Measurements from ENCODE around the gene SNX24. TPM values are rescaled to one million over a fixed set of nuclear protein-coding genes. Genes with fewer than 3 reads are reported as not detected.

Gene SNX24
- total RNA-seq, 2 experiments from 2014 or later = 2.0 to 2.3 TPM

DNA sequence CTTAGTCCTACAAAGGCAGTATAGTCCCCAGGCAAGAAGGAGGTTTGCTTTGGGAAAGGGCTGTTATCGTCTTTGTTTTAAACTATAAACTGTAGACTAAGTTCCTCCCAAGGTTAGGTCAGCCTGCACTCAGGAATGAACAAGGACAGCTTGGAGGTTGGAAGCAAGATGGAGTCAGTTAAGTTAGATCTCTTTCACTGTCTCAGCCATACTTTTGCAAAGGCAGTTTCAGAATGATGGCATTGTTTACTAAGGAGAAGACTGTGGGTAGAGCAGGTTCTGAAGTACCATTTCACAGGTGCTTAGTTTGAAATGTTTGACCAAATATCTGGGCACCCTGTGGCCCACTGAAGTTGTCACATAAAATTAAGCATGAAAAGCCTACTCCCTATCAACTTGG, 19.4 kb downstream of the SNX24 start:
- Mint-ChIP-seq H3K4me1 (ENCODE audit: low read depth) (no peaks in the 10 kb centered on the region), H3K27me3 (peaks cover 5% of the 10 kb centered on the region), H3K36me3 (ENCODE audit: low read depth) (no peaks in the 10 kb centered on the region), H3K9me3 (no peaks in the 10 kb centered on the region), H3K27ac (no peak overlapping the region), H3K4me3 (no peak overlapping the region)
- intact Hi-C loops (cut with micrococcal nuclease) = no loop called here
- no peak for ATAC-seq
- DNase-seq = no peak
- TF ChIP-seq, protein P1, sequence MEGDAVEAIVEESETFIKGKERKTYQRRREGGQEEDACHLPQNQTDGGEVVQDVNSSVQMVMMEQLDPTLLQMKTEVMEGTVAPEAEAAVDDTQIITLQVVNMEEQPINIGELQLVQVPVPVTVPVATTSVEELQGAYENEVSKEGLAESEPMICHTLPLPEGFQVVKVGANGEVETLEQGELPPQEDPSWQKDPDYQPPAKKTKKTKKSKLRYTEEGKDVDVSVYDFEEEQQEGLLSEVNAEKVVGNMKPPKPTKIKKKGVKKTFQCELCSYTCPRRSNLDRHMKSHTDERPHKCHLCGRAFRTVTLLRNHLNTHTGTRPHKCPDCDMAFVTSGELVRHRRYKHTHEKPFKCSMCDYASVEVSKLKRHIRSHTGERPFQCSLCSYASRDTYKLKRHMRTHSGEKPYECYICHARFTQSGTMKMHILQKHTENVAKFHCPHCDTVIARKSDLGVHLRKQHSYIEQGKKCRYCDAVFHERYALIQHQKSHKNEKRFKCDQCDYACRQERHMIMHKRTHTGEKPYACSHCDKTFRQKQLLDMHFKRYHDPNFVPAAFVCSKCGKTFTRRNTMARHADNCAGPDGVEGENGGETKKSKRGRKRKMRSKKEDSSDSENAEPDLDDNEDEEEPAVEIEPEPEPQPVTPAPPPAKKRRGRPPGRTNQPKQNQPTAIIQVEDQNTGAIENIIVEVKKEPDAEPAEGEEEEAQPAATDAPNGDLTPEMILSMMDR (IDR thresholded peaks at IDR 0.05) = no peak
- ChIA-PET CTCF (no interaction called here), POLR2A (no interaction called here)

DNA sequence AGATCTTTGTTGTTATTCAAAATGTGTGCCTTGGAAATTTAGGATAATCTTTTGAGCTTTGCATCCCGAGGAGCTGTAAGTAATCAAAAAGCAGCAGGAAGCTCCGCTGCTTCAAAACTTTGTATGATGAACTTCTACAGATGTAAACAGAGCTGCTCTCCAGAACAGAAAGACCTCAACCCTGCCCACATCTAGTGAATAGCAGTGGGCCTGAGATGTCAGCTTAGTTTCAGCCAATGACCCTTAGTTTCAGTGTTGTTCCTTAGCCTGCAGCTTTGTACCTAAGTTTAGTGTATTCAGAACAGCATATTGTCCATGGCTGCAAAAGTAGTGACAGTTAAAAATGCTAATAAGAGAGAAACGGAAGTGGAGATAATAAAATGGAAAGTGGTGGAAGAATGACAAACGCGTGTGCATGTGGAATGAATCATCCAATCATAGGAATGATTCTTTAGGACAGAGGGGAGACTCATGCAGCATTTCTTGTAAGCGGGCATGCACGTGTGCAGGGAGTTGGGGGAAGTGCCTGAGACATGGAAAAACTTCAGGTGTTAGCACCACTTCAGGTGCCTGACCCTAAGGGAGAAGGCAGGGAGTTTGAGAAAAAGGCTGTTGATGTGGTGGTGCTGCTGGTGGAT, 24.9 kb downstream of the SNX24 start:
- Mint-ChIP-seq H3K9me3 (no peaks in the 10 kb centered on the region), H3K36me3 (ENCODE audit: low read depth) (no peaks in the 10 kb centered on the region), H3K27ac (no peak overlapping the region), H3K4me3 (no peak overlapping the region), H3K4me1 (ENCODE audit: low read depth) (no peaks in the 10 kb centered on the region), H3K27me3 (no peaks in the 10 kb centered on the region)
- CTCF ChIA-PET = no interaction called here
- ATAC-seq (no peak), DNase-seq (no peak)
- TF ChIP-seq, protein P1 (IDR thresholded peaks at IDR 0.05) = no peak
- intact Hi-C loops (cut with micrococcal nuclease) = no loop called here
- POLR2A ChIA-PET = no interaction called here

DNA sequence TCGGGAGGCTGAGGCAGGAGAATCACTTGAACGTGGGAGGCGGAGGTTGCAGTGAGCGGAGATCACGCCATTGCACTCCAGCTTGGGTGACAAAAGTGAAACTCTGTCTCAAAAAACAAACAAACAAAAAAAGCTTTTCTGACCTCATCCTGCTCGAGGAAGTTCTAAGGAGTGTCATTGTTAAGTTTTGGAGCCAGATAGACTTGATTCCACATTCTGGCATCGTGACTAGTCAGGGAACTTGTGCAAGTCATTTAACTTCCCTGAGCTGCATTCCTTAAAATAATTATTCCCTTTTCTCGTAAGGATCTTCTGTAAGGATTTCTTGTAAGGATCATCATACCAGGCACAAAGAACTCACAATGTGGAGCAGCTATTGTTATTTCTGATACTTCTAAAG, 26.2 kb downstream of the SNX24 start:
- TF ChIP-seq, protein P1 (IDR thresholded peaks at IDR 0.05) = no peak
- no peak for DNase-seq
- H3K9me3 Mint-ChIP-seq = no peaks in the 10 kb centered on the region
- intact Hi-C loops (cut with micrococcal nuclease) = no loop called here
- H3K4me3 Mint-ChIP-seq = no peak overlapping the region
- no peaks in the 10 kb centered on the region for H3K4me1 Mint-ChIP-seq (ENCODE audit: low read depth)
- peaks cover 1% of the 10 kb centered on the region for H3K27me3 Mint-ChIP-seq
- CTCF ChIA-PET = no interaction called here
- POLR2A ChIA-PET = no interaction called here
- ATAC-seq = no peak
- H3K27ac Mint-ChIP-seq = no peak overlapping the region
- no peaks in the 10 kb centered on the region for H3K36me3 Mint-ChIP-seq (ENCODE audit: low read depth)

DNA sequence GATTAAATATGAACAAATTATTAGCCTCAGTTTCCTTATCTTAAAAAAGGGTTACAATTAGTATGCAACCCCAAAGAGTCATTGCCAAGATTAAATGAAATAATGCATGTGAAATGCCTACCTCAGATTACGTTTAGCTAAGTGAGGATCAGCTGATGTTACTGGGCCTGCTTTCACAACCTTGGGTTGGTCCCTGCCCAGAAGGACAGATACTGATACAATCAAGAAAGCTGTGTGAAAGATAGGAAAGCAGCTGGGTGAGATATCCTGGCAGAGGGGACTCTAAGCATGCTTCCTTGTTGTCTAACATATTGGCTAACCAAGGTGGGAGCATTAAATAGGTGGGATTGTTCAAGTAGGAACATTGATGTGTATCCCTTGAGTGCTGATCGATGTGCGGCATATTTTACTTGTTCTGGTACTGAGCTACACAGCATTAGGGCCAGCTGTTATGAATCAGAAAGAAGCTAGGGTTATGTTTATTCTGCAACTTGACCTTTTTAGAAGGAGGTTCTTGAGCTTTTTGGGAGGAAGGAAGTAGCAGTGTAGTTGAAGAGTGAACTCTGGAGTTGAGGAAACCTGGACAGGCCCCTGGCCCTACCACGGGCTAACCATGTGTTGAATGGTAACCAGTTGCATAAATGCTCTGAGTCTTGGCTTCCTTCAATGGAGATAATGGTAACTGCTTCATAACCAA, 28.9 kb downstream of the SNX24 start:
- intact Hi-C loops (cut with micrococcal nuclease) = no loop called here
- no peak overlapping the region for H3K4me3 Mint-ChIP-seq
- H3K9me3 Mint-ChIP-seq = no peaks in the 10 kb centered on the region
- no peaks in the 10 kb centered on the region for H3K36me3 Mint-ChIP-seq (ENCODE audit: low read depth)
- ChIA-PET POLR2A (no interaction called here), CTCF (no interaction called here)
- TF ChIP-seq, protein P1 (IDR thresholded peaks at IDR 0.05) = no peak
- DNase-seq (no peak), ATAC-seq (no peak)
- no peaks in the 10 kb centered on the region for H3K4me1 Mint-ChIP-seq (ENCODE audit: low read depth)
- H3K27me3 Mint-ChIP-seq = peaks cover 4% of the 10 kb centered on the region
- no peak overlapping the region for H3K27ac Mint-ChIP-seq

DNA sequence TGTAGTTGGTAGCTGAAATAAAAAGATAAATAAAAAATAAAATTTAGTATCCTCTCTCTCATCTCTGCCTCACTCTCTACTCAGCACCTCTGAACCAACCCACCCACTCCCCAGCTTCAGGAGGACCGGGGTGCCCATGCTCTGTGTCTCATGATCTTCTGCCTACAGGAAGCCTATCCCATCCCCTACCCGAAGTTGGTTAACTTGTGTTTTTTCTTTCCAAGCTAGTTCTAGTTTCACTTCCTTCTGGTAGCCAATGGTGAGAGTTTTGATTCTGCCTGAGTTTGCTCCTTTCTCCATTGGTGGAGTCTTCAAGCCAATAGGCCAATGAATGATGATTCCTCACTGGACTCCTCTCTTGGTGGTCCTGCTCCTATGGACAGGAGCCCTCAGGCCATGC, 32.1 kb downstream of the SNX24 start:
- no peak overlapping the region for H3K4me3 Mint-ChIP-seq
- no peaks in the 10 kb centered on the region for H3K4me1 Mint-ChIP-seq (ENCODE audit: low read depth)
- peaks cover 4% of the 10 kb centered on the region for H3K27me3 Mint-ChIP-seq
- H3K36me3 Mint-ChIP-seq (ENCODE audit: low read depth) = no peaks in the 10 kb centered on the region
- ATAC-seq (no peak), DNase-seq (no peak)
- intact Hi-C loops (cut with micrococcal nuclease) = no loop called here
- TF ChIP-seq, protein P1 (IDR thresholded peaks at IDR 0.05) = no peak
- ChIA-PET CTCF (no interaction called here), POLR2A (no interaction called here)
- H3K27ac Mint-ChIP-seq = no peak overlapping the region
- H3K9me3 Mint-ChIP-seq = no peaks in the 10 kb centered on the region

Data from activated CD8-positive, alpha-beta T cell treated with anti-CD3 and anti-CD28 coated beads for 36 hours (primary cell).